GM18519 (cell line): ENCODE results near the gene SIPA1.

Source experiments
- ATAC-seq: cut with Tn5 transposase; IDR thresholded peaks from one replicate; pipeline ENCODE4 v1.9.1; 2021; ENCODE audit warnings: mild to moderate bottlenecking, moderate library complexity; ENCODE audit not compliant: unreplicated experiment, low FRiP score

SIPA1 gene

DNA sequence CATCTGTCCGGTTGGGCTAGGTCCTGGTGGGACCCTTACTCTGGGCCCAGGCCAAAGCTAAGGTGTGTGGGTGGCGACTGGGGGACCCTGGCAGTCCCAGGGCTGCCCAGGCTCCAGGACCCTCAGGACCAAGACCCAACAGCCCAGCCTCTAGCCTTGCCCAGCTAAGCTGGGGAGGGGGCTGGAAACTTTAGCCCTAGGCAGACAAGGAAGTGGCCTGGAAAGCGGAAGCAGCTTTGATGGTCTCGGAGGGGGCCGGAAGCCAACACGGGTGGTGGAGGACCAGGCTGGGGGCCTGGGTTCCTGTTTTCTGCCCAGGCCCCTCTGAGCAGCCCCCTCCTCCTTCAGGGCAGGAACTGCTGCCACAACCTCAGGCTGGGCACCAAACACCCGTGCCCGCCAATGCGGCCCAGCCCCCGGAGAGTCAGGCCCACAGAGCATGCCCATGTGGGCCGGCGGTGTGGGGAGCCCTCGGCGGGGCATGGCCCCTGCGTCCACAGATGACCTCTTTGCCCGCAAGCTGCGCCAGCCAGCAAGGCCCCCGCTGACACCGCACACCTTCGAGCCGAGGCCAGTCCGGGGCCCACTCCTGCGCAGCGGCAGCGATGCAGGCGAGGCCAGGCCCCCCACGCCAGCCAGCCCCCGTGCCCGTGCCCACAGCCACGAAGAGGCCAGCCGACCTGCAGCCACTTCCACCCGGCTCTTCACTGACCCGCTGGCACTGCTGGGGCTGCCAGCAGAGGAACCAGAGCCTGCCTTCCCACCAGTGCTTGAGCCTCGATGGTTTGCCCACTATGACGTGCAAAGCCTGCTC lies 2.8 kb downstream of the SIPA1 start:
- no peak for ATAC-seq

DNA sequence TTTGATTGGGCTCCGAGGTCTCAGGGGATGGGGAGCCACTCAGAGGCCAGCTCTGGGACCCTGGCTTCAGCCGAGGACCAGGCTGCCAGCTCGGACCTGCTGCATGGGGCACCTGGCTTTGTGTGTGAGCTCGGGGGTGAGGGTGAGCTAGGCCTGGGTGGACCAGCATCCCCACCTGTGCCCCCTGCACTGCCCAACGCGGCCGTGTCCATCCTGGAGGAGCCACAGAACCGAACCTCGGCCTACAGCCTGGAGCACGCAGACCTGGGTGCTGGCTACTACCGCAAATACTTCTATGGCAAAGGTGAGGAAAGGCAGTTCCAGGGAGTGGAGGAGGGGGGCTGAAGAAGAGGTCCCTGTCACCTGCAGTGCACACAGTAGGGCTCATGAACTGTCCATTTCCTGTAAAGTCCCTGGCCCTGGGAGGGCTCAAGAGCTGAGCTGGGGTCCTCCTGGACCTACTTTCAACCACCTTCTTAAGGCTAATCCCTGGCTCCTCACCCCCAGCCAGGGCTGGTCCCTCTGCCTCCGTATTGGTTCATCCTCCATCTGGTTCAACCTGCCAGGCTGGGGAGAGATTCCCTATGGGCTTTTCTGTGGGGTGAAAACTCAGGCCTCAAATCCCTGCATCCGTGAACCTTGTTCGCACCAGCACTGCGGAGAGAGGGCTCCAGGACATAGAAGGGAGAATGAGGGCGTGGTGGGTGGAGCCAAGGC lies 3.6 kb downstream of the SIPA1 start:
- no peak for ATAC-seq

DNA sequence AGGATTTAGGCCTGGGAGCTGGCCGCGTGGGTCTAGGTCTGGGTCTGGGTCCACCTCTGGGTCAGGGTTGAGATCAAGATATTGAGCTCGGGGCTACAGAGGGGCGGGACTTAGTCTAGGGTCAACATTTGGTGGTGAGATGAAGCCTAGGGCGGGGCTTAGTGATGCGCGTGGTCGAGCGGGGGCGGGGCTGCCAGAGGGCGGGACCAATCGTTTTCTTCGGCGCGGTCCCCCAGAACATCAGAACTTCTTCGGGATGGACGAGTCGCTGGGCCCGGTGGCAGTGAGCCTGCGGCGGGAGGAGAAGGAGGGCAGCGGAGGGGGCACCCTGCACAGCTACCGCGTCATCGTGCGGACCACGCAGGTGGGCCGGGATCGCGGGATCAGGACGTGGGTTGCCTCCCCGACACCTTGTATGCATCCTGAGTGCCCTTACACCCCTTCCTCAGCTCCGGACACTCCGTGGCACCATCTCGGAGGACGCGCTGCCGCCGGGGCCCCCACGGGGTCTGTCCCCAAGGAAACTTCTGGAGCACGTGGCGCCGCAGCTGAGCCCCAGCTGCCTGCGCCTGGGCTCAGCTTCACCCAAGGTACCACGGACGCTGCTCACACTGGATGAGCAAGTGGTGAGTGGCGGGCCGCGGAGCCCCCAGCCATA lies 4.2 kb downstream of the SIPA1 start:
- no peak for ATAC-seq

GRCh38 chr11:65643971-65644370 lies 6.1 kb downstream of the SIPA1 start:
- no peak for ATAC-seq

DNA sequence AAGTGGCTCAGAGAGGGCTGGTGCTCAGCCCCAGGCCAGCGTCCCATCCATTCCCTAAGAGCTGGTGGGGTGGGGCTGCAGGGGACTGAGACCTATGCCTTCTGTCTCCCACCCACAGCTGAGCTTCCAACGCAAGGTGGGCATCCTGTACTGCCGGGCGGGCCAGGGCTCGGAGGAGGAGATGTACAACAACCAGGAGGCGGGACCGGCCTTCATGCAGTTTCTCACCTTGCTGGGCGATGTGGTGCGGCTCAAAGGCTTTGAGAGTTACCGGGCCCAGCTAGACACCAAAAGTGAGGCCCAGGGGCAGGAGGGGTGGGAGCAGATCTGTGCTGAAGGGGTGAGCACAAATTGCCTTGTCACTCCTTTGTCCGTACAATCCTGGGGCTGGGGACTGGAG lies 6.9 kb downstream of the SIPA1 start:
- ATAC-seq: no peak

DNA sequence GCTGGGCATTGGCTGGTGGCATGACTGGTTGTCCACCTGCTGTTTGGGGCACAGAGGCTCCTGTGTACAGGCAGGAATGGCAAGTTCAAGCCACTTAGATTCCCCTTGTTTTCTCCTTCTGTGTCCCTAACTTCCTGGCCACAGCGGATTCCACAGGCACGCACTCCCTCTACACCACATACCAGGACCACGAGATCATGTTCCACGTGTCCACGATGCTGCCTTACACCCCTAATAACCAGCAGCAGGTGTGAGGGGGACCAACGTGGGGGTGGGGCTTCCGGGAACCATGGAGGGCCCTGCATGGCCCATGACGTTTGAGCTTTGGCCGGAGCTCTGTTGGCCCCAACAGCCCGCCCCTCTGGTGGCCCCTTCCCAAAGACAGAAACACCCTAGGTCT lies 7.8 kb downstream of the SIPA1 start:
- no peak for ATAC-seq

DNA sequence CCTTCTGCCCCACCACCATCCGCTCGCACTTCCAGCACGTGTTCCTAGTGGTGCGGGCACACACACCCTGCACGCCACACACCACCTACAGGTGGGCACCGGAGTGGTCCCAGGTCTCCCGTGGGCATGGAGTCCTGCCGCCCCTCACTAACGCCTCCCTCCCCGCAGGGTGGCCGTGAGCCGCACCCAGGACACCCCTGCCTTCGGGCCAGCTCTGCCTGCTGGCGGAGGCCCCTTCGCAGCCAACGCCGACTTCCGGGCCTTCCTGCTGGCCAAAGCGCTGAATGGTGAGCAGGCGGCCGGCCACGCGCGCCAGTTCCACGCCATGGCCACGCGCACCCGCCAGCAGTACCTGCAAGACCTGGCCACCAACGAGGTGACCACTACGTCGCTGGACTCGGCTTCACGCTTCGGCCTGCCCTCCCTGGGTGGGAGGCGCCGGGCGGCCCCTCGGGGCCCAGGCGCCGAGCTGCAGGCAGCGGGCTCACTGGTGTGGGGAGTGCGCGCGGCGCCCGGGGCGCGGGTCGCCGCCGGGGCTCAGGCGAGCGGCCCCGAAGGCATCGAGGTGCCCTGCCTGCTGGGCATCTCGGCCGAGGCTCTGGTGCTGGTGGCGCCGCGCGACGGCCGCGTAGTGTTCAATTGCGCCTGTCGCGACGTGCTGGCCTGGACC lies 8.5 kb downstream of the SIPA1 start:
- no peak for ATAC-seq

GRCh38 chr11:65646958-65647701 lies 9.2 kb downstream of the SIPA1 start:
- ATAC-seq: no peak

DNA sequence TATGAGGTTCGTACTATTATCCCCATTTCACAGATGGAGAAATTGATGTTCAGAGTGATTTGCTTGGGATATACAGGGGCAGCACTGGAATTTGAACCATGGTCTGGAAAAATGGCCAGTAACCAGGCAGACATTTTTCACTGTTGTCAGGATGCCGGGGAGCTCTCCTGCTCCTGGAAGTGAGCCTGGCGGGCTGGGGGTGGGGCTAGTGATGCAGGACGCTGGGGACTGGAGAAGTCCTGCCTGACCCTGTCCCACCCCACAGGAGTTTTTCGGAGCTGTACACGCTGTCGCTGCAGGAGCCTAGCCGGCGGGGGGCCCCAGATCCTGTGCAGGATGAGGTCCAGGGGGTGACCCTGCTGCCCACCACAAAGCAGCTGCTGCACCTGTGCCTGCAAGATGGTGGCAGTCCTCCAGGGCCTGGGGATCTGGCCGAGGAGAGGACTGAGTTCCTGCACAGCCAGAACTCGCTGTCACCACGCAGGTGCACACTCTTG lies 11.1 kb downstream of the SIPA1 start:
- no peak for ATAC-seq

DNA sequence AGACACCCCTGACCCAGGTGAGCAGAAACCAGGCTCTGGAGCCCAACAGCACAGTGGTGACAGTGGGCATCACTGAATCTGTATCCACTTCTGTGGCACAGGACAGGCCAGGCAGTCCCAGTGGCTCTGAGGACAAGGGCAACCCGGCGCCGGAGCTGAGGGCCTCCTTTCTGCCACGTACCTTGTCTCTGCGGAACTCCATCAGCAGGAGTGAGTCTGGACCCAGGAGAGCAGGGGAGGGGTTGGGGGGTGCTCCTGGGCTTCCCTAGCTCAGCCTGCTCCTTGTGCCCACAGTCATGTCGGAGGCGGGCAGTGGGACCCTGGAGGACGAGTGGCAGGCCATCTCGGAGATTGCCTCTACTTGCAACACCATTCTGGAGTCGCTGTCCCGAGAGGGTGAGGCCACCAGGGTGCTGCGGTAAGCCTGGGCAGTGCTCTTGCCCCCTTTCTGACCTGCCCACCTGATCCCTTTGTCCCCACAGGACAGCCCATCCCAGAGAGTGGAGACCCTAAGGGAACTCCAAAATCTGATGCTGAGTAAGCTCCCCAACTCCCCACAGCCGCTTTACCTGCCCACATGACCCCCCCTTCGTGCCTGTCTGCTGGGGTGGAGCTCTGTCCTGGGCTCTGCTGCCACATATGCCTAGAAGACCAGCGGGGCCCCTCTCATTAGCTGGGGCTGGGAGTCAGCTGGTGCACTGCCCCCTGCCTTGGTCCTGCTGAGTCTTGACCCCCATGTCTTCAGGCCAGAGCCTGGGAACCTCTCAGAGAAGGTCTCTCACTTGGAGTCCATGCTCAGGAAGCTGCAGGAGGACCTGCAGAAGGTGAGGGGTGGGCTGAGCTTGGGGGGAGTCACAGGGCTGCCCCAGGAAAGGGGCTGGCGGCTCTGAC lies 12.0 kb downstream of the SIPA1 start:
- ATAC-seq: no peak

DNA sequence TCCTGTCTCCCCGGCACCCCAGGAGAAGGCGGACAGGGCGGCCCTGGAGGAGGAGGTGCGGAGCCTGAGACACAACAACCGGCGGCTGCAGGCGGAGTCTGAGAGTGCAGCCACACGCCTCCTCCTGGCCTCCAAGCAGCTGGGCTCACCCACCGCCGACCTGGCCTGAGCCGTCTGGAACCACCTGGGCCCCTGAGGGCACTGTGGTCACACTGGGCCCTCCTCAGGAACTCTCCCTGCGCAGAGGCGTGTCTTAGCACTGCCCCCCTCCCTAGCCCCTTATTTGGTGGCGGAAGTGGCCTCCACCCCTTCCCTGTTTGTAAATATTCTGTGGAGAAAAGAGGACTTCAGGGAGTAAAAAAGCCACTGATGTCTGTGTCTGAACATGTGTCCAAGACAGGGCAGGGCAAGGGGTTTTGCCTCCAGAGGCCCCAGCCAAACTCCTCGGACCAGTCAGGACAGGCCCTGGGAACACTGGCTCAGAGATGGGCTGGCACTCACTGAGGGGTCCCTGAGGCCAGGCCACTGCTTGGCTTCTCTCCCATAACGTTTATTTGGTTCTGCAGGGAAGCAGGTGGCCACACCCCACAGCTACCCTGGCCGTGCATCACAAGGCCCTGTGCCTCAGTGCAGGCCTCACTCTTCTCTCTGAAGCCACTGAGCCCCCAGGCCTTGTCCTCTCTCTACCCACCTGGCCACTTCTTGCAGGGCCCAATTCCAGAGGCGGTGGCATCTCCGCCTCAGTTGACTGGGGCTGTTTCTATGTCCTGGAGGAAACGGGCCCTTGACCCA lies 12.8 kb downstream of the SIPA1 start:
- ATAC-seq: no peak

DNA sequence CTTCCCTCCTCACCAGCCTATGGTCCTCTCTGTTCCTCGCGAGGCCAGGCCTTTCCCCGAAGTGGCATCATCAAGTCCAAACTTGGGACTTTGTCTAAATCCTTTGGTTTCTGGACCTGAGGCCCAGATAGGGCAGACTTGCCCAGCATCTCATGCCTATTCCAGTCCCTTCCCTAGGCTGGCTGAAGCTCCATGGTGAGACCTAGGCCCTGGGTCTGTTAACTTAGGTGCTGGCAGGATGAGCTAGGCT lies 13.4 kb downstream of the SIPA1 start:
- ATAC-seq: no peak

GRCh38 chr11:65651589-65652510 lies 13.9 kb downstream of the SIPA1 start:
- ATAC-seq: peak; percentile 9

DNA sequence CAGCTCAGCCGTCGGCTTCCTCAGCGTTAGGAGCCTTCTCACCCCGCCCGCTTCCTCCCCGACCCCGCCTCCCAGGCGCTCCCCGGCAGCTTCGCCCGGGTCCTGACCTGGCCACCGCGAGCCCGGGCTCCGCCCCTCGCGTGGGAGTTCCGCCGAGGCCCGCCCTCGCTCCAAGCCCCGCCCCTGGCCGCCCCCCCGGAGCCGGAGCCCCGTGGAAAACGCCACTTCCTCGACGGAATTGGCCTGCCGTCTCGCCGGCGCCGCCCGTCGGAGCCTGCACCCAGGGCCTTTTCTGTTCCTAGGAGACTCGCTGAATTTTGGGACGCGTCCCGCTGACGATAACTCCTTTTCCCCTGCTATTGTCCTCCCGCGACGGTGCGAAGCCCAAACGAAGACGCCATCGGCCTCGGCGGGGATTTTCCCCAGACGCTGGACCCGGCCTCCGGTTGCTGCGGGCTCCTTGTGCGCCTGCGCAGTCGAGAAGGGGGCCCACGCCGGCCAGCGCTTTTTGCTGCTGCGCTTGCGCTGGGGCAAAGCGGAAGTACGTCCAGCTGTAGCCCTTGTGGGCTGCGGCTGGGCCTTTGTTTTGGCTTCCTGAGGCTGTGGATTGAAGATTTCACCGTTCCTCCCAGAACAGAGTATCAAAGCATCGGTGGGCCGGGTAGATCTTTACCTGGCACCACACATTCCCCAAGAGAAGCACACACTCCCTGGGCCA lies 14.8 kb downstream of the SIPA1 start:
- ATAC-seq: peak; percentile 58

GRCh38 chr11:65653229-65654225 lies 15.6 kb downstream of the SIPA1 start:
- peak; percentile 1 for ATAC-seq
